Smooth muscle cell (in vitro differentiated cells): ENCODE measurements around the gene DKK2. TPM values are rescaled to one million over a fixed set of nuclear protein-coding genes. Genes with fewer than 3 reads are reported as not detected.

Experiments
- DNase-seq: peaks from one replicate; lab custom pipeline; 2025; ENCODE audit not compliant: unreplicated experiment; lab: John Stamatoyannopoulos, UW
- H2AFZ ChIP-seq: fragments of 200-600 bp; sonication (generic); 2 replicates; pipeline ENCODE4 v1.6.0; 2016; ENCODE audit warnings: antibody characterized with exemption, low read depth, mild to moderate bottlenecking
- H3F3A ChIP-seq: fragments of 200-600 bp; sonication (generic); 2 replicates; pipeline ENCODE4 v1.6.0; 2017; ENCODE audit warnings: antibody characterized with exemption, low read depth
- H3K27ac ChIP-seq: fragments of 200-600 bp; sonication (generic); 2 replicates; pipeline ENCODE4 v1.5.1; 2016; ENCODE audit warnings: low read depth, mild to moderate bottlenecking
- H3K27me3 ChIP-seq: fragments of 200-600 bp; sonication (generic); 2 replicates; pipeline ENCODE4 v1.6.1; 2016; ENCODE audit warnings: low read depth, mild to moderate bottlenecking
- H3K36me3 ChIP-seq: fragments of 200-600 bp; sonication (generic); 2 replicates; pipeline ENCODE4 v1.5.1; 2016; ENCODE audit warnings: low read depth
- H3K4me1 ChIP-seq: fragments of 200-600 bp; sonication (generic); 2 replicates; pipeline ENCODE4 v1.5.1; 2016; ENCODE audit warnings: low read depth
- H3K4me2 ChIP-seq: fragments of 200-600 bp; sonication (generic); 2 replicates; pipeline ENCODE4 v1.6.0; 2016; ENCODE audit warnings: mild to moderate bottlenecking
- H3K4me3 ChIP-seq: fragments of 200-600 bp; sonication (generic); 2 replicates; pipeline ENCODE4 v1.5.1; 2016; ENCODE audit warnings: mild to moderate bottlenecking
- H3K79me2 ChIP-seq: fragments of 200-600 bp; sonication (generic); 2 replicates; pipeline ENCODE4 v1.6.0; 2016; ENCODE audit warnings: low read depth, mild to moderate bottlenecking
- H3K9ac ChIP-seq: fragments of 200-600 bp; sonication (generic); 2 replicates; pipeline ENCODE4 v1.6.0; 2016; ENCODE audit warnings: low read depth
- H3K9me3 ChIP-seq: fragments of 200-600 bp; sonication (generic); replicated peaks from 2 replicates; pipeline ENCODE4 v1.5.1; 2016; ENCODE audit warnings: low read depth
- H4K20me1 ChIP-seq: fragments of 200-600 bp; sonication (generic); 2 replicates; pipeline ENCODE4 v1.6.0; 2016; ENCODE audit warnings: low read depth
- CTCF ChIP-seq: fragments of 200-600 bp; sonication (generic); IDR thresholded peaks from 2 replicates; pipeline ENCODE4 v1.5.1; 2017; ENCODE audit warnings: borderline replicate concordance, mild to moderate bottlenecking, antibody characterized with exemption; ENCODE audit not compliant: insufficient read depth, poor library complexity, severe bottlenecking
- WGBS: methylation state at CpG from one replicate; pipeline ENCODE4 v1.1.7; 2016; ENCODE audit warnings: low lambda C conversion rate; 5-methylcytosine and 5-hydroxymethylcytosine counted together
- polyA plus RNA-seq: library from polyadenylated mRNA; unstranded; fragments of >200 nt; fragmentation: Nextera tagmentation; extraction: Ambion mirVana; gene quantifications from 2 replicates; pipeline ENCODE4 v1.2.1, GENCODE V29; 2016
- total RNA-seq: library from RNA; depleted of rRNA; stranded (reverse); fragments of >200 nt; gene quantifications from 2 replicates; pipeline ENCODE4 v1.2.3, GENCODE V29; 2014

DKK2 gene
- total and polyA plus RNA-seq, 2 experiments from 2014 or later, result 325 to 555 TPM

- H3K9ac ChIP-seq, result peak overlapping the region; percentile 27
- no peaks in the 10 kb centered on the region for H3K36me3 ChIP-seq
- H3K4me3 ChIP-seq, result no peak overlapping the region
- peaks cover 100% of the 10 kb centered on the region for H4K20me1 ChIP-seq
- H3K27me3 ChIP-seq, result no peaks in the 10 kb centered on the region
- peak overlapping the region; percentile 78 for H3K27ac ChIP-seq
- no peak for DNase-seq
- peak overlapping the region; percentile 73 for H3K4me2 ChIP-seq
- no peak overlapping the region for H2AFZ ChIP-seq
- WGBS, result 34% methylated on average over 3 of the region's 3 CpGs
- peaks cover 96% of the 10 kb centered on the region for H3K79me2 ChIP-seq
- TF ChIP-seq CTCF, result no peak
- peaks cover 12% of the 10 kb centered on the region for H3F3A ChIP-seq
- no peaks in the 10 kb centered on the region for H3K9me3 ChIP-seq
- H3K4me1 ChIP-seq, result peaks cover 25% of the 10 kb centered on the region
Measured at GRCh38 chr4:107018344-107018735, 17.8 kb downstream of the DKK2 start.

- H3K4me3 ChIP-seq, result peak overlapping the region; percentile 2
- no peak for TF ChIP-seq CTCF
- H3K4me1 ChIP-seq, result peaks cover 25% of the 10 kb centered on the region
- H3K27ac ChIP-seq, result peak overlapping the region; percentile 78
- peaks cover 100% of the 10 kb centered on the region for H4K20me1 ChIP-seq
- H3K79me2 ChIP-seq, result peaks cover 97% of the 10 kb centered on the region
- peak overlapping the region; percentile 27 for H3K9ac ChIP-seq
- no peaks in the 10 kb centered on the region for H3K36me3 ChIP-seq
- H2AFZ ChIP-seq, result no peak overlapping the region
- no peaks in the 10 kb centered on the region for H3K9me3 ChIP-seq
- H3K27me3 ChIP-seq, result no peaks in the 10 kb centered on the region
- peaks cover 12% of the 10 kb centered on the region for H3F3A ChIP-seq
- no peak for DNase-seq
- peak overlapping the region; percentile 73 for H3K4me2 ChIP-seq
- WGBS, result 62% methylated on average over 7 of the region's 7 CpGs
Measured at GRCh38 chr4:107017443-107018343, 18.4 kb downstream of the DKK2 start.

GRCh38 chr4:107011312-107011711 is 24.8 kb downstream of the DKK2 start:
- H3K4me3 ChIP-seq, result no peak overlapping the region
- H3K4me1 ChIP-seq, result peaks cover 4% of the 10 kb centered on the region
- no peaks in the 10 kb centered on the region for H3F3A ChIP-seq
- no peaks in the 10 kb centered on the region for H3K9me3 ChIP-seq
- H3K36me3 ChIP-seq, result no peaks in the 10 kb centered on the region
- no peak for TF ChIP-seq CTCF
- H3K27me3 ChIP-seq, result no peaks in the 10 kb centered on the region
- no peak overlapping the region for H3K9ac ChIP-seq
- peaks cover 100% of the 10 kb centered on the region for H4K20me1 ChIP-seq
- H3K79me2 ChIP-seq, result peaks cover 93% of the 10 kb centered on the region
- no peak overlapping the region for H2AFZ ChIP-seq
- H3K4me2 ChIP-seq, result no peak overlapping the region
- WGBS, result 94% methylated on average over 3 of the region's 3 CpGs
- DNase-seq, result no peak
- H3K27ac ChIP-seq, result peak overlapping the region; percentile 48
